GM12873 (cell line): ENCODE data around the gene RHOBTB3.

Source experiments
- CTCF ChIP-seq: IDR thresholded peaks from 2 replicates; pipeline ENCODE4 v1.5.1; 2012; ENCODE audit warnings: low read depth, mild to moderate bottlenecking, moderate library complexity, low read length, control low read depth; ENCODE audit not compliant: insufficient read depth; ENCODE audit errors: missing control alignments

The RHOBTB3 gene

GRCh38 chr5:95697781-95698681 lies 33.1 kb upstream of the RHOBTB3 start:
- no peak for TF ChIP-seq CTCF

GRCh38 chr5:95699337-95699736 lies 31.8 kb upstream of the RHOBTB3 start:
- TF ChIP-seq CTCF: no peak

- TF ChIP-seq CTCF: no peak
Observed at GRCh38 chr5:95701074-95701473, 30.1 kb upstream of the RHOBTB3 start.

- no peak for TF ChIP-seq CTCF
Observed at GRCh38 chr5:95704150-95704549, 27.0 kb upstream of the RHOBTB3 start.

GRCh38 chr5:95707055-95707454 lies 24.1 kb upstream of the RHOBTB3 start:
- TF ChIP-seq CTCF: no peak

- no peak for TF ChIP-seq CTCF
Observed at GRCh38 chr5:95708876-95709275, 22.3 kb upstream of the RHOBTB3 start.

- no peak for TF ChIP-seq CTCF
Observed at GRCh38 chr5:95709967-95710650, 21.0 kb upstream of the RHOBTB3 start.
